LoVo (cell line): ENCODE data around the gene HID1.

ENCODE experiments used
- DNase-seq: peaks from one replicate; pipeline ENCODE4 v3.0.0-alpha.2; 2016; ENCODE audit warnings: low spot score

Gene HID1

GRCh38 chr17:74947041-74947754 is 25.4 kb downstream of the HID1 start:
- DNase-seq, result no peak

DNA sequence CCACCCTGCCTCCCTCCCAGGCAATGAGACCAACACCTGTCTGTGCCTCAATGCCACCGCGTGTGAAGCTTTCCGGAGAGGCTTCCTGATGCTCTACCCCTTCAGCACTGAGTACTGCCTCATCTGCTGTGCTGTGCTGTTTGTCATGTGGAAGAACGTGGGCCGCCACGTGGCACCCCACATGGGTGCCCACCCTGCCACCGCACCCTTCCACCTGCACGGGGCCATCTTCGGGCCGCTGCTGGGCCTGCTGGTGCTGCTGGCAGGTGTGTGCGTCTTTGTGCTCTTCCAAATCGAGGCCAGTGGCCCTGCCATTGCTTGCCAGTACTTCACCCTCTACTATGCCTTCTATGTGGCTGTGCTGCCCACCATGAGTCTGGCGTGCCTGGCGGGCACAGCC is 25.9 kb downstream of the HID1 start:
- DNase-seq, result no peak

- DNase-seq, result no peak
Measured at GRCh38 chr17:74945543-74945942, 27.0 kb downstream of the HID1 start.

DNA sequence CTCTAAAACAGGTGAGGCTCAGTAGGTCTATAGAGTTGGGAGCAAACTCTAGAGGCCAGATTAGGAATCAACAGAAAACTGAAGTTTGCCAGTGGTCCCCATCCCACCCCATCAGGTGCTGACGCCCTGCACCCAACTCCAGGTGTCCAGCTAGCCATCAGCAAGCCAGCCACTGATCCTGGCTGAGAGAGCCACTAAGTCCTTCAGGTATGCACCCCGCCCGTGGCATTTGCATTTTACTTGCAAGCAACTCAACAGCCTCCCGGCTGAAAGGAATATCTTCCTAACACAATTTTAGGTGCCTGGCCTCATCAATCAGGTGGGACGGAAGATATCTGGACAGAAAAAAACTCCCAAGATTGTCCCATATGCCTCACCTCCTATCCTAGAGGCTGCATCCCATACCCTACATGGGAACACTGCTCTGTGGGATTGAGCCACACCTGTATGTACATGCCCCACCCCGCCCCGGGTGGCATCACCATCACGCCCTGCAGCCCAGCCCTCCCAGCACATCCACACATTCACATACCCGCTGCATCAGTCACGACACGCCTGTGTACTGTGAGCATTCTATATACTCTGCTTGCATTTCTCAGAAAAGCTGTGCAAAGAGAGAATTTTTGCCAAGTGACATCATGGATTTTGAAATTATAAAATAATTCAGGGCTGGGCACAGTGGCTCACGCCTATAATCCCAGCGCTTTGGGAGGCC is 28.6 kb downstream of the HID1 start:
- DNase-seq, result peak; percentile 84

GRCh38 chr17:74941128-74941725 is 31.3 kb downstream of the HID1 start:
- no peak for DNase-seq

DNA sequence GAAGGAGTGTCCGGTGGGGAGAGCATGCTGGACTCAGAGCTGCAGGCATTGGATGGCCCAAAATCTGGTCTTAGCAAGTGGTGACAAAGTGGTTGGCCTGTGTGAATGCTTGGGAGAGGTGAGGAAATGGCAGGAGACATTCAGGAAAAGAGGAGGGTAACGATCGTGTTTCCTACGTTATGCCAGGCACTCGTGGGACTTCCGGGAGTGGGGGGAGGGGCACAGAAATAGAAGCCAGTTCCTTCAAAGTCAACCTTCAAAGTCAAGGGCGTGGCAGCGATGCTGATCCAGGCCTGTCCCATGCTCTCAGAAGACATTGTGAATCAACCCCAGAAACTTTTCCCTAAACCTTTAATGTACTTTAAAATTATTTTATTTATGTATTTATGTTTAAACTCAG is 33.0 kb downstream of the HID1 start:
- DNase-seq, result no peak

GRCh38 chr17:74938194-74938950 is 34.2 kb downstream of the HID1 start:
- no peak for DNase-seq

DNA sequence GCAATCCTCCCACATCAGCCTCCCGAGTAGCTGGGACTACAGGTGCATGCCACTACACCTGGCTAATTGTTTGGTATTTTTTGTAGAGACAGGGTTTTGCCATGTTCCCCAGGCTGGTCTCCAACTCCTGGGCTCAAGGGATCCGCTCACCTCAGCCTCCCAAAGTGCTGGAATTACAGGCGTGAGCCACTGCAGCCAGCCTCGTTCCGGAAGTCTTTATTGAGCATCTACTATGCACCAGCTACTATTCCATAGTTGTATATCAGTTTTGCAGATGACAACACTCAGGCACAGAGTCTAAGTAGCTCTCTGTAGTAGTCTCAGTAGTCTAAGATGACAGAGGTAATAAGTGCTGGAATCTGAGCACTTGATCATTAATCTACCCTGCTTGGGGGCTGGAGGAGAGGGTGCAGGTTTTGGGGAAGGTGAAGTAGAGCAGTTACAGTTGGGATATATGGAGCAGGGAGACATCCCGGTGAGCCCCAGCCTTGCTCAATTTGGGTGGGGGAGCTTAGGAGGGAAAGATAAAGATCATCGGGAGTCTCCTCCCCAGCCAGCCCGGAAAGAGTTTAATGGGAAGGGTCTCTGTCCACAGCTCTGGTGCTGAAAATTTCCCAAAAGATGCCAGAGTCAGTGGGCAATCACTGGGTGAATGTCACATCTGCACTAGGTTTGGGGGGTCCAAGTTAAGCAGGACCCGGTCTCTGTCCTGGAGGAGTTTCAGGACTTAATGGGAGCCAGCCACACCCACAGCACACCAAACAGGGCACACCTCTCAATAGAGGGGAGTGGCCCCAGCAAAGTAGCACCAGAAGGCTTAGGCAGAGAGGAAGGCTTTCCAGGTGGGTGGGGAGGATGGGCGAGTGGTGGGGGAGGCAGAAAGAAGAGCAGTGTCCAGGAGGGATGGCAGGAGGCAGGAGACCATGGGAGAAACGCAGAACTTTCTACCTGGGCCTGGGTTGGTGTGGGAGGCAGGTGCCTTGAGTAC is 35.2 kb downstream of the HID1 start:
- no peak for DNase-seq

DNA sequence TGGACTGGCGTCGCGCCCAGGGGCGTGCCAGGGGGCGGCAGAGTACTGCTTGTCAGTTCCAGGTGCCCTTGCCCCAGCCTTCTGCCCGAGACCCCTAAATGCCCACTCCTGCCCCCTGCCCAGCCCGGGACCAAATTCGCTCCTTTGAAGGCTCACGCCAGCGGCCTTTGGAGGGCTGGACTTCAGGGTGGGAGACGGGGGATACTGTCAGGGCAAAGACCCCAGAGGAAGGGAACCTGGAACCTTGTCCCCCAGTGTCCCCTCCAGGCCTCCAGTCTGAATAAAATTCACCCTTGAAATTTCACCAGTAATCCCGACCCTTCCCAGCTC is 36.1 kb downstream of the HID1 start:
- DNase-seq, result no peak

- DNase-seq, result no peak
Measured at GRCh38 chr17:74935585-74936469, 36.7 kb downstream of the HID1 start, which contains the start of gene OTOP3. Gene OTOP3 (plus strand): TSS chr17:74935898. CDS start chr17:74935922, 24 bp downstream.

GRCh38 chr17:74935048-74935447 is 37.5 kb downstream of the HID1 start:
- DNase-seq, result no peak

GRCh38 chr17:74930535-74931036 is 42.0 kb downstream of the HID1 start:
- DNase-seq, result no peak

DNA sequence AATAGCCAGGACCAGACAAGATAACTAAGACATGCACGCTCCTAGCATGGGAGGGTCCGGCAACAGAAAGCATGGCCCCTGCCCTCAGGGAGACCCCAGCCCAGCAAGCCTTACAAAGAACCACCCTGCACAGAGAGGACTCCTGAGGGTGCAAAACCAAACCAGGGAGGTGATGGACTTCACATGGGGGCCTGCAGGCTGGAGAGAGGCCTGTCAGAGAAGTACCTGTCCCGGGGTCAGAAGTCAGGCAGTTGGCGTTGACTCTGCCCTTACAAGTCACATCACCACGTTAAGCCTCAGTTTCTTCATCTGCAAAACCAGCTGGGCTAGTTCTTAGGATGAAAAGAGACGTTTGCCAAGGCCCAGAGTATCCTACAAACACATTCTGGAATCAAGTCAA is 43.8 kb downstream of the HID1 start:
- DNase-seq, result no peak

DNA sequence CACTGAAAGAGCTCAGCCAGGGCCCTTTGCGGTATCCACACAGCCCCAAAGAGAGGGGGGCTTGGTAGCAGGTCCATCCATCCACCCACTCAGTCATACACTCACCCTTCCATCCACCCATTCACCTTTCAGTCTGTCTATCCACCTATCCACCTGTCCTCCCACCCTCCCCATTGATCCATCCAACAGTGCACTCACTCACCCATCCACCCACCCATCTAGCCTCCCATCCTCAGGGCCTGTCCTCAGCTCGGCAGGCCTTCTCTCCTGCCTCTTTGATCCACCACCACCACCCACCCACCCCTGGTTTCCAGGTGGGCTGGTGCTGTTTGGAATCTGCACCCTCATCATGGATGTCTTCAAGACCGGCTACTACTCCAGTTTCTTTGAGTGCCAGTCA is 47.3 kb downstream of the HID1 start:
- no peak for DNase-seq

DNA sequence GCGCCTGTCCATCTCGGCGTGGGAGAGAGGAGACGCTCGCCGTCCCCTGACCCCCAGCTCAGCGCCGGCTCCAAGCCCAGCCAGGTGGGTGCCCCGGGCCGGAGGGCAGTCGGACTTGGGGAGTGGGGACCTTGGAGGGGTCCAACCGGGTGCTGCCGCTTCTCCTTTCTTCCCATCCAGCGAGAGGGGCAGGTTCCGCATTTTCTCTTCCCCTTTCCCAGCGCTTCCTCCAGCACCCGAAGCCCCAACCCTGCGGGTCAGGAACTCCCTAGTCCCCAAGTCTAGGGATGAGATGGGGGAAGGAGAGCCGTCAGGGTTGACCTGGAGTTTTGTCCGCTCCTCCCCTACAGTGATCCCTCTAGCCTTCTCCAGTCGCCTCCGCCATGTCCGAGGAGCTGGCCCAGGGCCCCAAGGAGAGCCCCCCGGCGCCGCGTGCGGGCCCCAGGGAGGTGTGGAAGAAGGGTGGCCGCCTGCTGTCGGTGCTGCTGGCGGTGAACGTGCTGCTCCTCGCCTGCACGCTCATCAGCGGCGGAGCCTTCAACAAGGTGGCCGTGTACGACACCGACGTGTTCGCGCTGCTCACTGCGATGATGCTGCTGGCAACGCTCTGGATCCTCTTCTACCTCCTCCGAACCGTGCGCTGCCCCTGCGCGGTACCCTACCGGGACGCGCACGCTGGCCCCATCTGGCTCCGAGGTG is 48.2 kb downstream of the HID1 start, which contains the start of gene OTOP2:
TSS of gene OTOP2 (plus strand) at position 24 of the 699 bp plus-strand sequence. CDS start at position 384, 360 bp downstream.
- DNase-seq, result no peak

- DNase-seq, result peak; percentile 62
Measured at GRCh38 chr17:74923538-74924249, 48.9 kb downstream of the HID1 start.

- peak; percentile 11 for DNase-seq
Measured at GRCh38 chr17:74922694-74923537, 49.6 kb downstream of the HID1 start, which contains the start of gene USH1G. Gene USH1G (minus strand): TSS chr17:74923255. CDS start chr17:74923073, 182 bp downstream.

GRCh38 chr17:74922172-74922571 is 50.4 kb downstream of the HID1 start:
- no peak for DNase-seq
